Fibroblast of skin of left biceps (primary cell): ENCODE data around the gene FAM3D.
"Not testable (repeated sequence)": the region's sequence is repeated elsewhere in the genome, so short reads cannot be mapped to it uniquely, and the experiment has no call there.

Source experiments
- DNase-seq, 2 experiments: peaks; one replicate each; pipeline ENCODE4 v3.0.0-alpha.2; 2013; ENCODE audit warnings: low read depth in 2 of 2

FAM3D gene

DNA sequence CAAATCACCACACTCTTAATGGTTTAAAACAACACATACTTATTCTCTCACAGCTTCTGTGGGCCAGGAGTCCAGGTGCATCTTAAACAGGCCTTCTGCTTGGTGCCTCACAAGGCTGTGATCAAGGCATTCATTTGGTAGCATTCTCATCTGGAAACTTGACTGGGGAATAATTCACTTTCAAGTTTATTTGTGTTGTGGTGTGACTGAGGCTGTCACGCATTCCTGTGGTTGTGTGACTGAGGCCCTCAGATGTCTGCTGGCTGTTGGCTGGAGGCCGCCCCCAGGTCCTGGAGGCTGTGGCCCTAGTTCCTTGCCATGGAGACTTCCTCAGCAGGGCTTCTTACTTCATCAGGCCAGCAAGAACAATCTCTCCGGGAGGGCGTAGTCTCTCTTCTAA, 16.9 kb upstream of the FAM3D start:
- DNase-seq, result no peak

GRCh38 chr3:58683001-58683458, 16.5 kb upstream of the FAM3D start:
- DNase-seq, result no peak

DNA sequence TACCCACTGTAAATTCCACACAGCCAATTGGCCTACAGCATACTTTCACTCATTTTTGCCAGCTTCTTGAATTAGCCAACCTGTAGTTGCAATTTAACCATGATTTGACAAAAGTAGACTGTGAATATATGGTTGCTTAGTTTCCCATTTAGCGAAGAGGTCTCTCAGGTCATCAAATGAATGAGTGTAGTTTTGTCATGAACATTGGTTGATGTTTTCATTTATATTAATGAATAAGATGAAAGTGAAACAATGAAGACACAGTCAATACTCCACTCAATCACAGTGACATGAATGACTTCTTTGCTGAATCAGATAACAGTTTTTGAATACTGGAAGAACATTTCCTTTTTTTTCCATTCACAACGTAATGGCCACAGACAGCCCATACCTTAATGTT, 15.3 kb upstream of the FAM3D start:
- DNase-seq, result no peak

- DNase-seq, result no peak
These were observed 14.4 kb upstream of the FAM3D start for GRCh38 chr3:58680879-58681525.

DNA sequence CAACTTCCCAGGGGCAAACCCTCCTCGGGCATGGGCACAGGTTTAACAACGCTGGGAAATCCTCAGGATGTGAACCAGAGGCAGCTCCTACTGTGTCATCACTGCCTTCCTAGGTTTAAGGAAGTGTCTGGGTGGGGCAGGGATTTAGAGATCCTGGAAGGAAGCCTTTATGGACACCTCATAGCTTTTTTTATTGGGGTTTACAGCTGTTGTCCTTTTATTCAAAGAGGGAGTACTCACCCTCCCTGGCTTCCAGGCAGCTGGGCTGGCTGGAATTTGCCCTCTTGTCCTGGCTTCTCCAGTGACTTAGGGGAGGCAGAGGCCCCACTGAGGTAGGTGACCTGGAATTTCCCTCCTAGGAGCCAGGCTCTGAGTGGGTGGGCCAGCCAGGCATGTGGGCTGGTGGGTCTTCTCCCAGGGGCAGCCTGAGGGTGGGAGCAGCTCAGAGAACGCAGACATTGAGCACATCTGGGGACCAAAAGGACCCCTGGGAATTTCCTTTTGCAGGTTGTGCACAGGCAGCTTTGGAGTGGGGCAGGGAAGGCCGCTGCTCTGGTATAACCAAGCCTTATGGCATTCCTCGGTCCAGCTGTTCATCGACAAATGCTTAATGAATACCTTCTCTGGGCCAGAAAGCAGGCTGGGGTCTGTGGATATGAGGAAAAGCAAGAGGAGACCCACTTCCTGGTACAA, 13.5 kb upstream of the FAM3D start:
- DNase-seq, result no peak

DNA sequence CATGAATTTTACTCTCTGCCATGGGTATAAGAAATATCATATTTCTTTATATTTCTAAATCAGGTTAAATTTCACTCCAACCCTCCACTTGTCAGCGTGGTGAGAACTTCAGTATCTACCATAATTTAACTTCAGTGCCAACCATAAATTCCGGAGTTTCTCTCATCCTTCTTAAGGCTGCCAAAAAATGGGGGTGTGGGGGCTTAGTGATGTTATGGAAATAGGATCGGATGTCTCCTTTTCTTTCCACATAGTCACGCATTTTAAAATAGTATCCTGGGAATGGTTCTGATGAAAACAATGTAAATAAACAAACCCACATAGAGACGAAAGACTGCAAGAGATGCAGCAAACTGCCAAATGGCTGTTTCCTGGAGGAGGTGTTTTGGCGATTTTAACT, 12.9 kb upstream of the FAM3D start:
- no peak for DNase-seq

DNA sequence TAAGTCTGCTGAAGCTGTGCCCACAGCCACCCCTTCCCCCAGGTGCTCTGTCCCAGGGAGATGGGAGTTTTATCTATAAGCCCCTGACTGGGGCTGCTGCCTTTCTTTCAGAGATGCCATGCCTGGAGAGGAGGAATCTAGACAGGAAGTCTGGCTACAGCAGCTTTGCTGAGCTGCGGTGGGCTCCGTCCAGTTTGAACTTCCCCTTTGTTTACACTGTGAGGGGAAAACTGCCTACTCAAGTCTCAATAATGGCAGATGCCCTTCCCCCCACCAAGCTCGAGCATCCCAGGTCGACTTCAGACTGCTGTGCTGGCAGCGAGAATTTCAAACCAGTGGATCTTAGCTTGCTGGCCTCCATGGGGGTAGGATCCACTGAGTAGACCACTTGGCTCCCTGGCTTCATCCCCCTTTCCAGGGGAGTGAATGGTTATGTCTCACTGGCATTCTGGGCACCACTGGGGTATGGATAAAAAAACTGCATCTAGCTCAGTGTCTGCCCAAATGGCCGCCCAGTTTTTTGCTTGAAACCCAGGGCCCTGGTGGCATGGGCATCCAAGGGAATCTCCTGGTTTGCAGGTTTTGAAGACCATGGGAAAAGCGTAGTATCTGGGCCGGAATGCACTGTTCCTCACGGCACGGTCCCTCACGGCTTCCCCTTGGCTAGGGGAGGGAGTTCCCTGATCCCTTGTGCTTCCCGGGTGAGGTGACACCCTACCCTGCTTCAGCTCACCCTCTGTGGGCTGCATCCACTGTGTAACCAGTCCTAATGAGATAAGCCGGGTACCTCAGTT, 11.8 kb upstream of the FAM3D start:
- not testable (repeated sequence) for DNase-seq

- DNase-seq, result no peak
These were observed 6.3 kb upstream of the FAM3D start for GRCh38 chr3:58672880-58673279.

- DNase-seq, result no peak
These were observed 5.9 kb upstream of the FAM3D start for GRCh38 chr3:58672451-58672850.

- no peak for DNase-seq
These were observed 4.0 kb upstream of the FAM3D start for GRCh38 chr3:58670506-58671135.

- no peak for DNase-seq
These were observed 1.7 kb upstream of the FAM3D start for GRCh38 chr3:58668247-58668646.

DNA sequence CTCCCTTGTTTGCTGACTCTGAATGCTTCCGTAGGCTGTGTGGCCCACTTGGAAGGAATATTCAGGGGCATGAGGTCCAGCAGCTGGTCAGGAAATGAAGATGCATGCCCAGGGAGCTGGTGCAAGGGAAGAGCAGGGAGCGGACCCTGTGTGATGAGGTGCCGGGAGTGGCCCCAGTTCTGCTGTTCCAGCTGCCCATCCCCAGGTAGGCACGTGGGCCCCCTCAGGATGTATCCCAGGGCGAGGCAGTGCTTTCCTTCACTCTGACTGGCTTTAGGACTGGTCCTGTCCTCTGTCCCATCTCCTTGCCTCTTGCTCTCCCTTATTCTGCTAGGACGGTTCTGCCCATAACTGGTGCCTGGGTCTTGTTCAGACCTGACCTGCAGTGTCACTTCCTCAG, 1.1 kb upstream of the FAM3D start:
- no peak for DNase-seq

- DNase-seq, result no peak
These were observed 655 bp upstream of the FAM3D start for GRCh38 chr3:58667229-58667628.

- DNase-seq, result no peak
These were observed 1.2 kb downstream of the FAM3D start for GRCh38 chr3:58665405-58665804.

- DNase-seq, result no peak
These were observed 2.0 kb downstream of the FAM3D start for GRCh38 chr3:58664611-58665010.

DNA sequence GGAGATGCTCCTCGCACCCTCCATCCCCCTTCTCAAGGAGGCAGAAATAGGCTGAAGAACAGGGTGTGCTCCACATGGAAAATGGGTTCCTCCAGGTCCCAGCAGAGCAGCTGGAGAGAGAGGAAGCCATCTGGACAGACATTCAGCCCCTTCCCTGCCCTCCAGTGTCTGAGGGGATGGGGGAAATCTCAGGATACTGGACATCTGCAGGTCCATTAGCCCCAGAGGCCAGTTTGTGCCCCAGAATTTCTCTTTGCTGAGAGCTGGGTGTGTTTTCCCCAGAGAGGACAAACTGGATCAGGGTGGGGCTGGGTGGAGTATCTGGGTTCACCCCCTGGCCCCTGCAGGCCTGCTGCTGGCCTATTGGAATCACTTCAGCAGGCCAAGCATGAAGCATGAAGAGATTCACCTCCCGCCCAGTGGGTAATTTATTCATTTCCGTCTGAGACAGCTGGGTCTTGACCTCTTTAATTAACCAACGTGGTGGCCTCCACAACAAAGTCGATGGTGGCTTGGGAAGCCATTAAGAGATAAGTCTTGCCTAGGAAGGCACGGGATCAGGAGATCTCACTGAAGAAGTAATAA, 4.6 kb downstream of the FAM3D start:
- no peak for DNase-seq

- no peak for DNase-seq
These were observed 5.6 kb downstream of the FAM3D start for GRCh38 chr3:58660998-58661397.

DNA sequence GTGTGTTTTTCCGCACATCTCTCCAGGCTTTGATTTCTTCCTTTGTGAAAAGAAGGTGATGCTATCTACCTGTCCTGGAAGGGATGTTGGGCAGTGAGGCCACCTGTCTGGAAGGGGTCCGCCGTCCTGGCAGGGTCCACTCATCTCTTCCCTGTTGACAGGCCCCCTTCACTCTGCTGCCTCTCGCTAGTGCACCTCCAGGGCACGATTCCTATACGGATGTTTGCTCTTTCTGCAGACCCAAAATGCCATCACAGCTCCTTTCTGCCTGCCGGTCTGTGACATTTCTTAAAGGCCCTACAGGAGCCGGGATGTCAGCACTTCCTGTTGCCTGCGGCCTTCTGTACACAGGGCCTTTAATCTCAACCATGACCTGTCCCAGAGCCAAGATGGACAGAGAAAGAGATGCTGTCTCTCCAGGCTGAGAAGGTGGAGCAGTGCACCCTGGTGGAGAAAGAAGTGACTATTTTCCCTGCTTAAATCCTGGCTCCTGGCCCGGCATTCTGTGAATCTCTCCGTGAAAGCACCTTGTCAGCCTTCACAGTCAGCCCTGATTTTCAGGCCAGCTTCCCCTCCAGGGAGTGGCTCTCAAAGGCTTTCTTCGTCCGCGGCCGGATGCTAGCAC, 7.4 kb downstream of the FAM3D start:
- DNase-seq, result no peak

- DNase-seq, result no peak
These were observed 8.1 kb downstream of the FAM3D start for GRCh38 chr3:58658508-58658907.

DNA sequence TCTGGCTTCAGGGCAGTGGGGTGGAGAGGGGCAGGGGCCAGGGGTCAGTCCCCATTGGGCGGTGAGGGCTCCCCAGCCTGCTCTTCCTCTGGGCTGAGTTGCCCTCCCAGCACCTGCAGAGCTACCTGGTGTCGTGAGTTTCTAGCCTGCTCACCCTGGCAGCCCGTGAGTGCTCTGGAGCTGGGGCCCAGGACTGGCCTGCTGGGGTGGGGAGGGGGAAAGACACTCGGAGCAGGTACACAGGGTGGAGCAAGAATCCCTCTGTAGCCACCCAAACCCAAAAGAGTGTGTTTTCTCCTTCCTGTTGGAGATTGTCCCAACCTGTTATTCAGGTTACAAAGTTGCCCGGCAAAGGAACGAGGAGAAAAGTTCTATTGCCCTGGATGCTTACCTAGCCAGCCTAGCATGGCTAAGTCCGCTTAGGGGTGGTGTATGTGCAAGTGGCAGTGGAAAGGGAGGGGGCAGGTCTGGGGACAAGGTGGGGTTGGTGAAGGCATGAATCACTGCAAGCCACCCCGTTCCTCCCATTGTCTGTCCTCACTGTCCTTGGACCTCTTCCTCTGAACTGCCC, 8.9 kb downstream of the FAM3D start:
- DNase-seq, result no peak

GRCh38 chr3:58657036-58657520, 9.5 kb downstream of the FAM3D start:
- no peak for DNase-seq
